Camera-type eye (tissue), 1 donor: Measurements from ENCODE around the gene NDUFA5. TPM values are rescaled to one million over a fixed set of nuclear protein-coding genes. Genes with fewer than 3 reads are reported as not detected.

Experiments used
- total RNA-seq: library from RNA; depleted of rRNA; stranded (reverse); fragments of >200 nt; gene quantifications from one replicate; pipeline ENCODE4 v1.2.3, GENCODE V29; 2014

NDUFA5 gene
- total RNA-seq: 113 TPM

GRCh38 chr7:123557398-123558288, at the start of gene NDUFA5:
NDUFA5 (minus strand) TSS chr7:123557818; CDS start chr7:123557795, 23 bp downstream.

DNA sequence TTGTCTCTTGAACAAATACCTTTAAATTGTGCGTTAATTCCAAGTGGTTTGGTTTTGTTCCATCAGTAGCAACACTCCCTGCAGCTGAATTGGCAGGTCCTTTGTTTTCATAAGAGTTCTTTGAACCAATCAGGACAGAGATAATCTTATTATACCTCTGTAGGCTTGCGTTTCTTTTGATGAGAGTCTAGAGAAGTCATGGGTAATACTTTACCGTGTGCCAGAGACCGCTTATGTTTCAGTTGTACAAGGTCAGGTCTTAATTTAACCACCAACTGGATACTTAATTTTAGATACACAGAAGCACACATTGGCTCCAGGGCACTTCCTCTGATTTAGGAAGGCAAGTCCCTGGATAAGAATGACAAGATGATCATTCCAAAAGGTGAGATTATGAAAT, 43.9 kb upstream of the NDUFA5 start, which contains the start of gene ASB15:
TSS of gene ASB15 (plus strand) at position 292 of the 400 bp plus-strand sequence. CDS start 12,682 bp downstream, outside the sequence.

DNA sequence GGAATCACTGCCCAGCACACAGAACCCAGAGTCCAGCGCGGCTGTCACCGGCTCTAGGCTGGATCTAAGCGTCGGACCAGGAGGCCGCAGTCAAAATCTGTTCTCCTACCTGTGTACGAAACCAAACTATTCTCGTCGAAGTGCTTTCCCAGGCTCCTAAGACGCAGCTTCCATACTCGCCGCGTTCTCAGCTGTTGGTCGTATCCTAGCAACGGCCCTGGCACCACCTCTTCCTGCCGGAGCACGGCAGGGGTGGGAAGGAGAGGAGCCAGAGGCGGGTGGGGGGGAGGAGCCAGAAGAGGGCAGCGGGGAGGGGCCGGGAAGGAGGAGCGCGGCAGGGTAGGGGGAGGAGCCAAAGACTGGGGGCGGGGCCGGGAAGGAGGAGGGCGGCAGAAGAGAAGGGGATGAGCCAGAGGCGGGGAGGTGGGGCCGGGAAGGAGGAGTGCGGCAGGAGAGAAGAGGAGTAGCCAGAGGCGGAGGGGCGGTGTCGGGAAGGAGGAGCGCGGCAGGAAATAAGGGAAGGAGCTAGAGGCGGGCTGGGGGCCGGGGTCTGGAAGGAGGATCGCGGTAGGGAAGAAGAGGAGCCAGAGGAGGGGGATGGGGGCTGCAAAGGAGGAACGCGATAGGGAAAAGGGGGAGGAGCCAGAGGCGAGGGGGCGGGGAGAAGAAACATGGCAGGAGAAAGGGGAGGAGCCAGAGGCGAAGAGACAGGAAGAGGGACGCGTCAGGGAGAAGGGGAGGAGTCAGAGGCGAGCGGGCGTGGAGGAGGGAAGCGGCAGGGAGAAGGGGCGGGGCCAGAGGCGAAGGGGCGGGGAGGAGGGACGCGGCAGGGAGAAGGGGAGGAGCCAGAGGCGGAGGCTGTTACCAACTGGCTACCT, 23.0 kb downstream of the NDUFA5 start, which contains the start of gene IQUB:
TSS of gene IQUB (minus strand) at position 213 of the 878 bp plus-strand sequence. CDS start 22,255 bp downstream, outside the sequence.

Other genes starting within 250 kb of the NDUFA5 start
- 4.2 TPM for gene IQUB, start 23.2 kb downstream of the NDUFA5 start, total RNA-seq
- gene ASB15, start 44.0 kb upstream of the NDUFA5 start, total RNA-seq: not detected
- gene LMOD2, start 98.0 kb upstream of the NDUFA5 start, total RNA-seq: 6.0 TPM
- 41.5 TPM for gene WASL, start 191.2 kb upstream of the NDUFA5 start, total RNA-seq